B cell (primary cell): ENCODE results near the gene ULK4. TPM values are rescaled to one million over a fixed set of nuclear protein-coding genes. Genes with fewer than 3 reads are reported as not detected.

Experiments
- ATAC-seq: fragments of 200-7000 bp; cut with Tn5 transposase; one replicate; pipeline ENCODE4 v1.10.0; 2021; ENCODE audit warnings: low read depth, mild to moderate bottlenecking, moderate number of reproducible peaks, moderate library complexity
- CTCF ChIA-PET: fragments of 350-600 bp; sonication (Branson Sonifier 250); formaldehyde crosslinking; loops from one replicate; lab custom pipeline; 2021; ENCODE audit warnings: antibody characterized with exemption, inconsistent platforms; lab: Charles Lee
- POLR2A ChIA-PET: fragments of 350-600 bp; sonication (Branson Sonifier 250); formaldehyde crosslinking; loops from one replicate; lab custom pipeline; 2021; ENCODE audit warnings: antibody characterized with exemption; lab: Charles Lee
- DNase-seq: peaks from one replicate; pipeline ENCODE4 v3.0.0; 2013
- H2AFZ ChIP-seq: 2 replicates; pipeline ENCODE4 v1.6.1; 2012; ENCODE audit warnings: mild to moderate bottlenecking, low read depth, low read length; ENCODE audit not compliant: insufficient read depth, poor library complexity, severe bottlenecking
- H3K27ac ChIP-seq, 2 donors: 1 replicate in 1 of 2; 2 replicates in 1 of 2; pipeline ENCODE4 v1.5.1; 2012 to 2013; ENCODE audit warnings: low read length in 2 of 2, mild to moderate bottlenecking in 2 of 2, moderate library complexity in 1 of 2
- H3K27me3 ChIP-seq, 4 experiments: fragments of 200-600 bp in 1 of 4; sonication (generic) in 1 of 4; replicated peaks in 1 of 4; 1 replicate in 2 of 4; 2 replicates in 2 of 4; pipeline versions ENCODE4 v1.6.1 to v1.7.0; 2013 to 2016; ENCODE audit warnings: low read length in 3 of 4, mild to moderate bottlenecking in 2 of 4, mixed read lengths in 1 of 4, moderate library complexity in 1 of 4; ENCODE audit not compliant: insufficient read depth in 4 of 4, control insufficient read depth in 3 of 4; ENCODE audit errors: control extremely low read depth in 1 of 4
- H3K36me3 ChIP-seq, 2 experiments: replicated peaks in 1 of 2; 1 replicate in 1 of 2; 2 replicates in 1 of 2; pipeline versions ENCODE4 v1.6.1 to v1.7.1; 2013; ENCODE audit warnings: low read length in 1 of 2; ENCODE audit not compliant: insufficient read depth in 2 of 2, control insufficient read depth in 1 of 2; ENCODE audit errors: control extremely low read depth in 1 of 2, extremely low read depth in 1 of 2
- H3K4me1 ChIP-seq, 2 donors: fragments of 200-600 bp in 1 of 2; sonication (generic) in 1 of 2; 1 replicate in 1 of 2; 2 replicates in 1 of 2; pipeline versions ENCODE4 v1.5.1 to v1.6.1; 2013 to 2017; ENCODE audit warnings: low read length in 2 of 2; ENCODE audit not compliant: control insufficient read depth in 2 of 2, insufficient read depth in 2 of 2
- H3K4me2 ChIP-seq: replicated peaks from 2 replicates; pipeline ENCODE3; 2012; ENCODE audit warnings: mild to moderate bottlenecking, low read depth, low read length; ENCODE audit not compliant: poor library complexity, severe bottlenecking
- H3K4me3 ChIP-seq, 5 experiments: fragments of 200-600 bp in 1 of 5; sonication (generic) in 1 of 5; 1 replicate in 3 of 5; 2 replicates in 2 of 5; pipeline versions ENCODE4 v1.5.1 to v1.7.0; 2011 to 2016; ENCODE audit warnings: low read length in 4 of 5, mild to moderate bottlenecking in 4 of 5, low read depth in 2 of 5, control low read depth in 1 of 5, moderate library complexity in 1 of 5; ENCODE audit not compliant: insufficient read depth in 1 of 5; ENCODE audit errors: control extremely low read depth in 1 of 5, extremely low read depth in 1 of 5
- H3K79me2 ChIP-seq: fragments of 200-600 bp; sonication (generic); one replicate; pipeline ENCODE4 v1.6.0; 2016; ENCODE audit warnings: low read length; ENCODE audit not compliant: control insufficient read depth, insufficient read depth
- H3K9ac ChIP-seq: fragments of 200-600 bp; sonication (generic); 2 replicates; pipeline ENCODE4 v1.6.1; 2017; ENCODE audit warnings: mild to moderate bottlenecking, low read length, moderate library complexity
- H3K9me3 ChIP-seq, 3 donors: one replicate each; pipeline versions ENCODE4 v1.6.1 to v1.7.1; 2013; ENCODE audit warnings: low read length in 2 of 3; ENCODE audit not compliant: control insufficient read depth in 2 of 3, insufficient read depth in 1 of 3; ENCODE audit errors: control extremely low read depth in 1 of 3
- H4K20me1 ChIP-seq: 2 replicates; pipeline ENCODE4 v1.6.0; 2012; ENCODE audit warnings: mild to moderate bottlenecking, low read length; ENCODE audit not compliant: insufficient read depth, control insufficient read depth, poor library complexity, severe bottlenecking
- H3K27ac Mint-ChIP-seq: one replicate; pipeline ENCODE4 v1.8.0; 2021; ENCODE audit warnings: mixed read lengths
- H3K27me3 Mint-ChIP-seq: one replicate; pipeline ENCODE4 v1.8.0; 2021; ENCODE audit warnings: mixed read lengths
- H3K4me1 Mint-ChIP-seq: one replicate; pipeline ENCODE4 v1.8.0; 2021; ENCODE audit warnings: mixed read lengths
- H3K4me3 Mint-ChIP-seq: one replicate; pipeline ENCODE4 v1.8.0; 2021; ENCODE audit warnings: mixed read lengths
- H3K9me3 Mint-ChIP-seq: one replicate; pipeline ENCODE4 v1.8.0; 2022; ENCODE audit warnings: mixed read lengths; ENCODE audit not compliant: insufficient read depth
- CTCF ChIP-seq: fragments of 200-600 bp; IDR thresholded peaks from one replicate; pipeline ENCODE4 v1.8.0; 2022; ENCODE audit warnings: antibody characterized with exemption, mild to moderate bottlenecking
- EZH2 ChIP-seq: IDR thresholded peaks from 2 replicates; pipeline ENCODE4 v1.6.1; 2012; ENCODE audit warnings: borderline replicate concordance, low read depth, mild to moderate bottlenecking, moderate library complexity, low read length; ENCODE audit not compliant: insufficient read depth, poor library complexity, severe bottlenecking
- WGBS: methylation state at CpG from one replicate; pipeline ENCODE4 v1.1.5; 2013; ENCODE audit warnings: missing lambda C conversion rate; ENCODE audit not compliant: insufficient coverage; 5-methylcytosine and 5-hydroxymethylcytosine counted together
- intact Hi-C: fragments of 100-400 bp; cut with micrococcal nuclease; formaldehyde crosslinking; loops from one replicate; pipeline ENCODE4 v1.10.0; 2022
- polyA plus RNA-seq: library from polyadenylated mRNA; depleted of rRNA; stranded (reverse); fragments of >200 nt; gene quantifications from 2 replicates; pipeline ENCODE4 v1.2.3, GENCODE V29; 2012
- total RNA-seq, 2 donors: library from RNA; stranded (reverse); fragments of 120-200 nt in 1 of 2; gene quantifications; 1 replicate in 1 of 2; 2 replicates in 1 of 2; pipeline versions ENCODE4 v1.2.3 to v1.2.4, GENCODE V29; 2013 to 2022

The ULK4 gene
- total and polyA plus RNA-seq, 2 donors (not counting 1 experiment from before 2014, with no cell fraction given): 5.2 to 33.7 TPM

DNA sequence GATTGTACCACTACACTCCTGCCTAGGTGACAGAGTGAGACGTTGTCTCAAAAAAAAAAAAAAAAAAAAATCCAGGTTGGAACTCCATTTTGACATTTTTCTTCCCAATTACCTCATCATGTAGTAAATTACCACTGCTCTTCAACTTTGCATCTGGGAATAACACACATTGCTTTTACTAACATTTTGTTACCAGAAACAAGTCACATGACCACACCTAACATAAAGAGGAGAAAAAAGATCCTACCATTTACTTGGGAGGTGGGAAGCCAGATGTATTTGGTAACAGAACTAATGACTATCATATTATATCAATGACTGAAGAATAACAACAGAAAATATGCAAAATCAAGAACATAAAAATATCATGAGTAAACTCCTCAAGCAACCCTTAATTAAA, 49.6 kb downstream of the ULK4 start:
- intact Hi-C loops: no loop called here
- no peak overlapping the region for H3K27ac Mint-ChIP-seq

More for the DNA sequence above, 49.6 kb downstream of the ULK4 start:
- Mint-ChIP-seq H3K27me3 (no peaks in the 10 kb centered on the region), H3K4me1 (no peaks in the 10 kb centered on the region), H3K4me3 (no peak overlapping the region), H3K9me3 (no peaks in the 10 kb centered on the region)
- no peaks in the 10 kb centered on the region for H3K79me2 ChIP-seq
- H3K4me3 ChIP-seq: no peak overlapping the region
- no peak overlapping the region for H3K4me2 ChIP-seq
- DNase-seq (no peak), ATAC-seq (no peak)
- 100% methylated on average over 1 of the region's 1 CpG for WGBS
- TF ChIP-seq CTCF (no peak), EZH2 (no peak)
- H3K36me3 ChIP-seq: peaks cover 1 to 16% of the 10 kb centered on the region in 2 experiments
- no peaks in the 10 kb centered on the region for H3K4me1 ChIP-seq
- CTCF ChIA-PET: interaction anchor here (0.7 kb wide), 2 partner anchors 187 to 518 kb away, joined by 3 to 5 read pairs; no protein-coding TSS in a partner anchor
- no peak overlapping the region for H2AFZ ChIP-seq
- H3K27ac ChIP-seq: no peak overlapping the region
- POLR2A ChIA-PET: no interaction called here
- no peaks in the 10 kb centered on the region for H3K9me3 ChIP-seq
- no peak overlapping the region for H3K9ac ChIP-seq
- no peaks in the 10 kb centered on the region for H3K27me3 ChIP-seq
- H4K20me1 ChIP-seq: no peaks in the 10 kb centered on the region
